HepG2 (cell line): ENCODE data around the gene ZBTB9. TPM values are rescaled to one million over a fixed set of nuclear protein-coding genes. Genes with fewer than 3 reads are reported as not detected.

Experiments
- ATAC-seq: fragments of 200-7000 bp; cut with Tn5 transposase; 3 replicates; pipeline ENCODE4 v1.9.1; 2020; ENCODE audit warnings: mild to moderate bottlenecking, moderate library complexity
- BruUV-seq: library from RNA; stranded (reverse); fragments of 400-500 nt; replicated peaks from 2 replicates; lab custom pipeline; 2021; lab: Mats Ljungman, UMichigan
- CTCF ChIA-PET: fragments of 300-600 bp; formaldehyde crosslinking; extraction: SDS; loops from one replicate; lab custom pipeline; 2021; ENCODE audit warnings: low total read pairs, inconsistent platforms, low intra/inter-chr PET ratio; lab: Yijun Ruan, JAX
- POLR2A ChIA-PET: fragments of 350-600 bp; sonication (Branson Sonifier 250); formaldehyde crosslinking; loops from one replicate; lab custom pipeline; 2020; ENCODE audit warnings: antibody characterized with exemption, inconsistent platforms; lab: Yijun Ruan, JAX
- DNase-seq: peaks from one replicate; pipeline ENCODE4 v3.0.0-alpha.2; 2015; ENCODE audit warnings: low spot score
- FAIRE-seq: peaks from 3 replicates; lab custom pipeline; 2011; peaks lifted over from hg19 to GRCh38; lab: Jason Lieb, UNC
- H2AFZ ChIP-seq: one replicate; pipeline ENCODE4 v1.6.1; 2011; ENCODE audit warnings: low read length, inconsistent platforms
- H3K27ac ChIP-seq: fragments of 300-600 bp; 3 replicates; pipeline ENCODE4 v1.8.0; 2011; ENCODE audit warnings: mixed run types, mild to moderate bottlenecking, mixed read lengths, low read length, inconsistent platforms; ENCODE audit not compliant: insufficient read depth; ENCODE audit errors: extremely low read length
- H3K27me3 ChIP-seq, 2 experiments: fragments of 200-600 bp in 1 of 2; 2 replicates in 1 of 2; 3 replicates in 1 of 2; pipeline versions ENCODE4 v1.6.0 to v1.8.0; 2011; ENCODE audit warnings: low read length in 2 of 2, mild to moderate bottlenecking in 2 of 2, moderate library complexity in 2 of 2, inconsistent platforms in 1 of 2; ENCODE audit not compliant: insufficient read depth in 2 of 2, control insufficient read depth in 1 of 2
- H3K36me3 ChIP-seq, 2 experiments: fragments of 200-600 bp in 1 of 2; replicated peaks in 1 of 2; 2 replicates in 1 of 2; 3 replicates in 1 of 2; pipeline versions ENCODE4 v1.5.1 to v1.8.0; 2011; ENCODE audit warnings: low read length in 2 of 2, inconsistent platforms in 1 of 2; ENCODE audit not compliant: insufficient read depth in 2 of 2, control insufficient read depth in 1 of 2
- H3K4me1 ChIP-seq: 2 replicates; pipeline ENCODE4 v1.5.1; 2012; ENCODE audit warnings: low read length, inconsistent platforms; ENCODE audit not compliant: insufficient read depth
- H3K4me2 ChIP-seq: 2 replicates; pipeline ENCODE4 v1.6.0; 2011; ENCODE audit warnings: low read depth, low read length, inconsistent platforms
- H3K4me3 ChIP-seq, 3 experiments: fragments of 200-600 bp in 1 of 3; sonication (generic), shearing (Covaris generic) in 1 of 3; replicated peaks in 1 of 3; 2 replicates each; pipeline ENCODE4 v1.5.1; 2011 to 2016; ENCODE audit warnings: low read length in 3 of 3, inconsistent platforms in 2 of 3, low read depth in 2 of 3, mild to moderate bottlenecking in 2 of 3, control low read depth in 1 of 3, mixed read lengths in 1 of 3; ENCODE audit not compliant: insufficient read depth in 1 of 3
- H3K79me2 ChIP-seq: one replicate; pipeline ENCODE4 v1.6.1; 2011; ENCODE audit warnings: low read length, inconsistent platforms; ENCODE audit not compliant: insufficient read depth
- H3K9ac ChIP-seq: 2 replicates; pipeline ENCODE4 v1.6.0; 2011; ENCODE audit warnings: mild to moderate bottlenecking, low read depth, low read length, inconsistent platforms; ENCODE audit not compliant: insufficient read depth
- H3K9me3 ChIP-seq: 2 replicates; pipeline ENCODE4 v1.5.1; 2012; ENCODE audit warnings: mild to moderate bottlenecking, low read length
- H4K20me1 ChIP-seq: 2 replicates; pipeline ENCODE4 v1.6.0; 2011; ENCODE audit warnings: inconsistent platforms, mild to moderate bottlenecking, low read length, moderate library complexity; ENCODE audit not compliant: insufficient read depth
- AGO2 ChIP-seq: fragments of 200-400 bp; formaldehyde crosslinking; optimal IDR thresholded peaks from 2 replicates; pipeline ENCODE3; 2017; ENCODE audit warnings: mild to moderate bottlenecking, low read depth, low read length, moderate library complexity
- FOXA1 ChIP-seq, 2 experiments: fragments of 450-650 bp in 1 of 2; sonication (generic) in 1 of 2; formaldehyde crosslinking in 1 of 2; IDR thresholded peaks; 2 replicates each; pipeline versions ENCODE4 v1.4.0 to v1.6.1; 2016 to 2020; ENCODE audit warnings: missing genetic modification reagents in 1 of 2
- KLF12 ChIP-seq: sonication (generic); formaldehyde crosslinking; IDR thresholded peaks from 2 replicates; pipeline ENCODE4 v1.4.0; 2020; ENCODE audit warnings: missing genetic modification reagents, borderline replicate concordance
- MIER2 ChIP-seq: IDR thresholded peaks from 2 replicates; pipeline ENCODE4 v1.6.1; 2016; ENCODE audit warnings: missing biosample characterization, missing genetic modification reagents
- NCOR1 ChIP-seq: fragments of 200-600 bp; sonication (generic); IDR thresholded peaks from 2 replicates; pipeline ENCODE4 v1.7.0; 2017; ENCODE audit warnings: antibody characterized with exemption, low read length, borderline replicate concordance
- NR2F1 ChIP-seq, 2 experiments: fragments of 450-650 bp in 1 of 2; formaldehyde crosslinking in 1 of 2; IDR thresholded peaks; 2 replicates each; pipeline versions ENCODE4 v1.5.0 to v1.6.1; 2016 to 2020; ENCODE audit warnings: mild to moderate bottlenecking in 1 of 2, missing compliant biosample characterization in 1 of 2, missing genetic modification reagents in 1 of 2, moderate library complexity in 1 of 2
- REPIN1 ChIP-seq: sonication (generic); formaldehyde crosslinking; IDR thresholded peaks from 2 replicates; pipeline ENCODE4 v1.8.0; 2022; ENCODE audit warnings: missing genetic modification reagents, low read depth, mild to moderate bottlenecking, borderline replicate concordance
- ZNF160 ChIP-seq: sonication (generic); formaldehyde crosslinking; IDR thresholded peaks from 2 replicates; pipeline ENCODE4 v1.8.0; 2022; ENCODE audit warnings: mild to moderate bottlenecking, inconsistent platforms, missing genetic modification reagents
- ZNF234 ChIP-seq: sonication (generic); formaldehyde crosslinking; conservative IDR thresholded peaks from 2 replicates; pipeline ENCODE4 v1.5.1; 2020; ENCODE audit warnings: mild to moderate bottlenecking, missing genetic modification reagents
- ZNF891 ChIP-seq: sonication (generic); formaldehyde crosslinking; IDR thresholded peaks from 2 replicates; pipeline ENCODE4 v1.5.0; 2020; ENCODE audit warnings: mild to moderate bottlenecking, missing genetic modification reagents
- ZSCAN31 ChIP-seq: sonication (generic); formaldehyde crosslinking; IDR thresholded peaks from 2 replicates; pipeline ENCODE4 v1.5.0; 2020; ENCODE audit warnings: low read depth, mild to moderate bottlenecking, missing genetic modification reagents
- WGBS: methylation state at CpG from one replicate; pipeline ENCODE4 v1.1.6; 2017; ENCODE audit warnings: low lambda C conversion rate; 5-methylcytosine and 5-hydroxymethylcytosine counted together
- in situ Hi-C: cut with HindIII; loops from 2 replicates; pipeline ENCODE4 v1.10.0; 2017; ENCODE audit warnings: low pct_unique_long_range_greater_than_20kb; ENCODE audit not compliant: extremely low pct_ligation_motif_present
- intact Hi-C: fragments of 100-400 bp; cut with micrococcal nuclease; formaldehyde crosslinking; loops from one replicate; pipeline ENCODE4 v1.10.0; 2022; ENCODE audit not compliant: unreplicated experiment
- polyA plus RNA-seq, 8 experiments: library from polyadenylated mRNA; depleted of rRNA in 3 of 8; stranded (reverse) in 7 of 8; unstranded in 1 of 8; fragments of >200 nt; fragmentation: Illumina TruSeq in 4 of 8; extraction: Trizol in 4 of 8; gene quantifications; 2 replicates each; pipeline versions ENCODE4 v1.2.1 to v1.2.3, GENCODE V29; 2011 to 2016; ENCODE audit warnings: low read depth in 4 of 8, missing spikeins in 1 of 8, mixed read lengths in 1 of 8; ENCODE audit not compliant: insufficient read depth in 1 of 8
- total RNA-seq, 5 experiments: library from RNA; depleted of rRNA; stranded (reverse); fragments of >200 nt; fragmentation: Illumina TruSeq; extraction: Trizol; gene quantifications; 2 replicates each; pipeline ENCODE4 v1.2.3, GENCODE V29; 2016; ENCODE audit warnings: low read depth in 1 of 5
- TF ChIP-seq, protein P1 (sequence below): sonication (generic); formaldehyde crosslinking; IDR thresholded peaks from 2 replicates; pipeline ENCODE4 v1.5.0; 2020; ENCODE audit warnings: missing genetic modification reagents, mild to moderate bottlenecking, borderline replicate concordance
- TF ChIP-seq, protein P2 (sequence below): IDR thresholded peaks from 2 replicates; pipeline ENCODE4 v1.6.1; 2016; ENCODE audit warnings: low read depth, borderline replicate concordance
- TF ChIP-seq, protein P3 (sequence below): sonication (generic); formaldehyde crosslinking; IDR thresholded peaks from 2 replicates; pipeline ENCODE4 v1.4.0; 2020; ENCODE audit warnings: missing genetic modification reagents, borderline replicate concordance

The ZBTB9 gene
- total and polyA plus RNA-seq, 2 of the 13 experiments (the other 11 are each of a cell fraction or from before 2014, with no cell fraction given), result 5.3 to 9.2 TPM

DNA sequence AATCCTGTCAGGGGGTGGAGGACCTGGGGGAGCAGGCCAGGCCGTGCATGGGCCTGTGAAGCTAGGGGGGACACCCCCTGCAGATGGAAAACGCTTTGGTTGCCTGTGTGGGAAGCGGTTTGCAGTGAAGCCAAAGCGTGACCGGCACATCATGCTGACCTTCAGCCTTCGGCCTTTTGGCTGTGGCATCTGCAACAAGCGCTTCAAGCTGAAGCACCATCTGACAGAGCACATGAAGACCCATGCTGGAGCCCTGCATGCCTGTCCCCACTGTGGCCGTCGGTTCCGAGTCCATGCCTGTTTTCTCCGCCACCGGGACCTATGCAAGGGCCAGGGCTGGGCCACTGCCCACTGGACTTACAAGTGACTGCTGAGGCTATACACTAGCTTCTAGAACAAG is 1.8 kb downstream of the ZBTB9 start:
- Histone ChIP-seq H3K4me1 (peaks cover 20% of the 10 kb centered on the region), H3K79me2 (peaks cover 15% of the 10 kb centered on the region), H2AFZ (no peak overlapping the region), H3K27me3 (no peaks in the 10 kb centered on the region; a peak in 1 of 5 replicates), H4K20me1 (no peaks in the 10 kb centered on the region), H3K9me3 (no peaks in the 10 kb centered on the region), H3K4me2 (no peak overlapping the region), H3K36me3 (peaks cover 0 to 9% of the 10 kb centered on the region in 2 experiments; a peak in 3 of 5 replicates), H3K27ac (no peak overlapping the region), H3K4me3 (no peak overlapping the region), H3K9ac (no peak overlapping the region)
- intact Hi-C loops, result no loop called here
- in situ Hi-C loops, result no loop called here
- BruUV-seq, result no TSS peak
- POLR2A ChIA-PET, result no interaction called here
- ATAC-seq (no peak), FAIRE-seq (no peak), DNase-seq (no peak)
- 97% methylated on average over 12 of the region's 12 CpGs for WGBS
- CTCF ChIA-PET, result no interaction called here
- TF ChIP-seq ZNF160 (CRISPR knock-in tag), result no peak
- TF ChIP-seq, protein P1, sequence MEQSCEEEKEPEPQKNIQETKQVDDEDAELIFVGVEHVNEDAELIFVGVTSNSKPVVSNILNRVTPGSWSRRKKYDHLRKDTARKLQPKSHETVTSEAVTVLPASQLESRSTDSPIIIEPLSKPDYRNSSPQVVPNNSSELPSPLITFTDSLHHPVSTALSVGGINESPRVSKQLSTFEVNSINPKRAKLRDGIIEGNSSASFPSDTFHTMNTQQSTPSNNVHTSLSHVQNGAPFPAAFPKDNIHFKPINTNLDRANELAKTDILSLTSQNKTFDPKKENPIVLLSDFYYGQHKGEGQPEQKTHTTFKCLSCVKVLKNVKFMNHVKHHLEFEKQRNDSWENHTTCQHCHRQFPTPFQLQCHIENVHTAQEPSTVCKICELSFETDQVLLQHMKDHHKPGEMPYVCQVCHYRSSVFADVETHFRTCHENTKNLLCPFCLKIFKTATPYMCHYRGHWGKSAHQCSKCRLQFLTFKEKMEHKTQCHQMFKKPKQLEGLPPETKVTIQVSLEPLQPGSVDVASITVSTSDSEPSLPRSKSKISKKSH (CRISPR knock-in tag), result no peak
- peak; percentile 47 for TF ChIP-seq AGO2
- TF ChIP-seq ZSCAN31 (CRISPR knock-in tag), result no peak

DNA sequence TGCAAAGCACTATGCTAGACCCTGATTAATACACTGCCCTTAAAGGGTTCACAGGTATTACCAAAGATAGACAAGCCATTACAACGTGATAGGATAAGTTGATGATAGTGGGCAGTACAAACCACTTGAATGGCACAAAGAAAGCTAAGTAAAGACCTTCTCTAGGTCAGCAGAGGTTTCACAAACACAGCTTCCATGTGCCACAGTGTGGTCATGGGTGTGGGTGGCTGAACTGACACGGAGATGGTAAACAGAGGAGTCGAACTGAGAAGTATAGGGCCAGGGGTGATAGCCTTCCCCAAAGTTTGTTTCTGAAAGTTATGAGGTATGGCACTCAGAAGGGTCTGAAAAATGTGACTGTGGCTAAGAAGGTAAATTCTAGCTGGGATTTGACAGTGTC is 4.3 kb downstream of the ZBTB9 start:
- ATAC-seq (no peak), FAIRE-seq (no peak), DNase-seq (no peak)
- Histone ChIP-seq H3K4me2 (no peak overlapping the region), H3K9me3 (no peaks in the 10 kb centered on the region), H3K9ac (no peak overlapping the region), H2AFZ (no peak overlapping the region), H3K36me3 (peaks cover 0 to 9% of the 10 kb centered on the region in 2 experiments; a peak in 3 of 5 replicates), H3K27me3 (no peaks in the 10 kb centered on the region; a peak in 1 of 5 replicates), H3K4me3 (no peak overlapping the region), H4K20me1 (no peaks in the 10 kb centered on the region), H3K27ac (no peak overlapping the region), H3K79me2 (peaks cover 13% of the 10 kb centered on the region), H3K4me1 (peaks cover 10% of the 10 kb centered on the region)
- WGBS, result 16% methylated on average over 3 of the region's 3 CpGs
- ChIA-PET POLR2A (interaction anchor here (1.3 kb wide), 1 partner anchor 40 kb away, joined by 3 read pairs; the partner anchor contains the start of gene CUTA), CTCF (no interaction called here)
- no TSS peak for BruUV-seq
- in situ Hi-C loops, result no loop called here
- intact Hi-C loops, result no loop called here
- no peak for TF ChIP-seq KLF12 (CRISPR knock-in tag)
- no peak for TF ChIP-seq FOXA1 (IDR thresholded peaks at IDR 0.05)
- TF ChIP-seq FOXA1 (CRISPR knock-in tag; IDR thresholded peaks at IDR 0.05), result no peak
- TF ChIP-seq, protein P2, sequence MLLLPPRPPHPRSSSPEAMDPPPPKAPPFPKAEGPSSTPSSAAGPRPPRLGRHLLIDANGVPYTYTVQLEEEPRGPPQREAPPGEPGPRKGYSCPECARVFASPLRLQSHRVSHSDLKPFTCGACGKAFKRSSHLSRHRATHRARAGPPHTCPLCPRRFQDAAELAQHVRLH (CRISPR knock-in tag), result no peak
- TF ChIP-seq, protein P3, sequence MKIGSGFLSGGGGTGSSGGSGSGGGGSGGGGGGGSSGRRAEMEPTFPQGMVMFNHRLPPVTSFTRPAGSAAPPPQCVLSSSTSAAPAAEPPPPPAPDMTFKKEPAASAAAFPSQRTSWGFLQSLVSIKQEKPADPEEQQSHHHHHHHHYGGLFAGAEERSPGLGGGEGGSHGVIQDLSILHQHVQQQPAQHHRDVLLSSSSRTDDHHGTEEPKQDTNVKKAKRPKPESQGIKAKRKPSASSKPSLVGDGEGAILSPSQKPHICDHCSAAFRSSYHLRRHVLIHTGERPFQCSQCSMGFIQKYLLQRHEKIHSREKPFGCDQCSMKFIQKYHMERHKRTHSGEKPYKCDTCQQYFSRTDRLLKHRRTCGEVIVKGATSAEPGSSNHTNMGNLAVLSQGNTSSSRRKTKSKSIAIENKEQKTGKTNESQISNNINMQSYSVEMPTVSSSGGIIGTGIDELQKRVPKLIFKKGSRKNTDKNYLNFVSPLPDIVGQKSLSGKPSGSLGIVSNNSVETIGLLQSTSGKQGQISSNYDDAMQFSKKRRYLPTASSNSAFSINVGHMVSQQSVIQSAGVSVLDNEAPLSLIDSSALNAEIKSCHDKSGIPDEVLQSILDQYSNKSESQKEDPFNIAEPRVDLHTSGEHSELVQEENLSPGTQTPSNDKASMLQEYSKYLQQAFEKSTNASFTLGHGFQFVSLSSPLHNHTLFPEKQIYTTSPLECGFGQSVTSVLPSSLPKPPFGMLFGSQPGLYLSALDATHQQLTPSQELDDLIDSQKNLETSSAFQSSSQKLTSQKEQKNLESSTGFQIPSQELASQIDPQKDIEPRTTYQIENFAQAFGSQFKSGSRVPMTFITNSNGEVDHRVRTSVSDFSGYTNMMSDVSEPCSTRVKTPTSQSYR (CRISPR knock-in tag), result no peak
- no peak for TF ChIP-seq NR2F1 (CRISPR knock-in tag; IDR thresholded peaks at IDR 0.05)
- no peak for TF ChIP-seq NCOR1
- no peak for TF ChIP-seq MIER2 (CRISPR knock-in tag)
- TF ChIP-seq ZNF891 (CRISPR knock-in tag), result no peak
- no peak for TF ChIP-seq REPIN1 (CRISPR knock-in tag)
- TF ChIP-seq ZNF234, result no peak
